HCT116 (cell line): ENCODE data around the gene SERPINE3. TPM values are rescaled to one million over a fixed set of nuclear protein-coding genes. Genes with fewer than 3 reads are reported as not detected.

Experiments
- ATAC-seq: fragments of 200-7000 bp; cut with Tn5 transposase; 2 replicates; pipeline ENCODE4 v1.9.1; 2020; ENCODE audit warnings: mild to moderate bottlenecking, moderate library complexity
- BruUV-seq: library from RNA; stranded (reverse); fragments of 400-500 nt; replicated peaks from 2 replicates; lab custom pipeline; 2021; lab: Mats Ljungman, UMichigan
- CTCF ChIA-PET: fragments of 300-600 bp; sonication (Branson Sonifier 250); formaldehyde crosslinking; loops from one replicate; lab custom pipeline; 2021; ENCODE audit warnings: antibody characterized with exemption; lab: Charles Lee
- POLR2A ChIA-PET: fragments of 300-600, 350-600 bp; sonication (Branson Sonifier 250); formaldehyde crosslinking; loops from one replicate; lab custom pipeline; 2021; ENCODE audit warnings: antibody characterized with exemption; lab: Charles Lee
- RAD21 ChIA-PET, 2 experiments: fragments of 300-600 bp; sonication (Branson Sonifier 250); formaldehyde crosslinking; loops; one replicate each; lab custom pipeline; 2023; ENCODE audit warnings: low total read pairs in 2 of 2; ENCODE audit not compliant: uncharacterized antibody in 2 of 2, unreplicated experiment in 2 of 2, low non-redundant PET in 1 of 2; lab: Charles Lee
- DNase-seq: peaks from one replicate; pipeline ENCODE4 v3.0.0-alpha.2; 2010; ENCODE audit warnings: low read depth, low spot score
- H2AFZ ChIP-seq: fragments of 200-600 bp; shearing (Covaris generic), sonication (generic); 2 replicates; pipeline ENCODE4 v1.6.1; 2017; ENCODE audit warnings: low read depth, mixed run types, mixed read lengths, antibody characterized with exemption, low read length; ENCODE audit not compliant: poor library complexity, severe bottlenecking
- H3K27ac ChIP-seq: 2 replicates; pipeline ENCODE4 v1.5.1; 2012; ENCODE audit warnings: low read depth, low read length
- H3K27me3 ChIP-seq: fragments of 200-600 bp; sonication (generic); 2 replicates; pipeline ENCODE4 v1.6.1; 2016; ENCODE audit warnings: mixed run types, low read length, mixed read lengths; ENCODE audit not compliant: insufficient read depth
- H3K36me3 ChIP-seq, 2 experiments: fragments of 200-500 bp in 1 of 2; fragments of 200-600 bp in 1 of 2; sonication (Bioruptor generic) in 1 of 2; sonication (generic) in 1 of 2; 2 replicates each; pipeline versions ENCODE4 v1.5.1 to v1.6.1; 2014 to 2016; ENCODE audit warnings: low read length in 2 of 2, inconsistent platforms in 1 of 2, mixed read lengths in 1 of 2, mixed run types in 1 of 2; ENCODE audit not compliant: insufficient read depth in 2 of 2, control insufficient read depth in 1 of 2
- H3K4me1 ChIP-seq, 2 experiments: fragments of 200-600 bp in 1 of 2; sonication (generic) in 1 of 2; 2 replicates each; pipeline versions ENCODE4 v1.5.1 to v1.6.1; 2012 to 2017; ENCODE audit warnings: low read length in 2 of 2, inconsistent platforms in 1 of 2, mild to moderate bottlenecking in 1 of 2, mixed read lengths in 1 of 2, mixed run types in 1 of 2, moderate library complexity in 1 of 2; ENCODE audit not compliant: insufficient read depth in 2 of 2, control insufficient read depth in 1 of 2
- H3K4me2 ChIP-seq: fragments of 200-600 bp; sonication (generic); 2 replicates; pipeline ENCODE4 v1.6.1; 2017; ENCODE audit warnings: mixed run types, low read length, mixed read lengths
- H3K4me3 ChIP-seq, 2 experiments: fragments of 200-600 bp in 1 of 2; sonication (generic) in 1 of 2; replicated peaks in 1 of 2; 2 replicates each; pipeline ENCODE4 v1.5.1; 2011 to 2016; ENCODE audit warnings: low read length in 2 of 2, control low read depth in 1 of 2, low read depth in 1 of 2, mild to moderate bottlenecking in 1 of 2, mixed read lengths in 1 of 2, mixed run types in 1 of 2
- H3K79me2 ChIP-seq: fragments of 200-600 bp; sonication (generic); 2 replicates; pipeline ENCODE4 v1.6.1; 2017; ENCODE audit warnings: mild to moderate bottlenecking, mixed run types, low read length, moderate library complexity, mixed read lengths; ENCODE audit not compliant: insufficient read depth
- H3K9ac ChIP-seq: fragments of 200-600 bp; sonication (generic); 2 replicates; pipeline ENCODE4 v1.6.1; 2016; ENCODE audit warnings: low read length, mixed read lengths
- H3K9me2 ChIP-seq: fragments of 200-600 bp; sonication (generic), shearing (Covaris generic); 2 replicates; pipeline ENCODE4 v1.6.1; 2017; ENCODE audit warnings: mixed run types, mild to moderate bottlenecking, moderate library complexity; ENCODE audit not compliant: insufficient read depth
- H3K9me3 ChIP-seq, 2 experiments: fragments of 200-500 bp in 1 of 2; fragments of 200-600 bp in 1 of 2; sonication (Bioruptor generic) in 1 of 2; sonication (generic) in 1 of 2; 2 replicates each; pipeline ENCODE4 v1.6.1; 2014 to 2017; ENCODE audit warnings: low read length in 2 of 2, mixed read lengths in 2 of 2, inconsistent platforms in 1 of 2, low read depth in 1 of 2, mild to moderate bottlenecking in 1 of 2, mixed run types in 1 of 2, moderate library complexity in 1 of 2; ENCODE audit not compliant: control insufficient read depth in 1 of 2, insufficient read depth in 1 of 2
- H4K20me1 ChIP-seq: fragments of 200-600 bp; sonication (generic), shearing (Covaris generic); 2 replicates; pipeline ENCODE4 v1.6.1; 2017; ENCODE audit warnings: mixed run types, mild to moderate bottlenecking, moderate library complexity; ENCODE audit not compliant: insufficient read depth
- CBX3 ChIP-seq: IDR thresholded peaks from 2 replicates; pipeline ENCODE4 v1.6.1; 2012; ENCODE audit warnings: low read depth
- CEBPB ChIP-seq: IDR thresholded peaks from 2 replicates; pipeline ENCODE4 v1.6.1; 2012; ENCODE audit warnings: low read depth
- CTCF ChIP-seq, 3 experiments: fragments of 200-600 bp in 1 of 3; sonication (generic) in 1 of 3; IDR thresholded peaks in 2 of 3; conservative IDR thresholded peaks in 1 of 3; 2 replicates each; pipeline ENCODE4 v1.5.1; 2012 to 2017; ENCODE audit warnings: low read depth in 2 of 3, low read length in 2 of 3, antibody characterized with exemption in 1 of 3, borderline replicate concordance in 1 of 3, control low read depth in 1 of 3, mild to moderate bottlenecking in 1 of 3, mixed read lengths in 1 of 3, mixed run types in 1 of 3, moderate library complexity in 1 of 3; ENCODE audit not compliant: insufficient read depth in 1 of 3
- ELF1 ChIP-seq: IDR thresholded peaks from 2 replicates; pipeline ENCODE4 v1.6.1; 2012; ENCODE audit warnings: low read depth, borderline replicate concordance
- JUND ChIP-seq: IDR thresholded peaks from 2 replicates; pipeline ENCODE4 v1.6.1; 2012
- MAX ChIP-seq: IDR thresholded peaks from 2 replicates; pipeline ENCODE4 v1.6.1; 2012
- POLR2AphosphoS5 ChIP-seq: IDR thresholded peaks from 2 replicates; pipeline ENCODE4 v1.6.1; 2011; ENCODE audit warnings: mild to moderate bottlenecking, low read depth, low read length, moderate library complexity
- REST ChIP-seq: IDR thresholded peaks from 2 replicates; pipeline ENCODE4 v1.6.1; 2012; ENCODE audit warnings: low read depth
- SP1 ChIP-seq: IDR thresholded peaks from 2 replicates; pipeline ENCODE4 v1.6.1; 2012; ENCODE audit warnings: low read depth
- TCF7L2 ChIP-seq: IDR thresholded peaks from 2 replicates; pipeline ENCODE4 v1.7.0; 2011; ENCODE audit warnings: borderline replicate concordance, inconsistent platforms; ENCODE audit not compliant: insufficient read depth, insufficient read length; ENCODE audit errors: extremely low read depth
- ZBTB33 ChIP-seq: IDR thresholded peaks from 2 replicates; pipeline ENCODE4 v1.6.1; 2011; ENCODE audit warnings: mild to moderate bottlenecking, low read length, moderate library complexity; ENCODE audit not compliant: insufficient replicate concordance; ENCODE audit errors: extremely low read depth
- ZNF274 ChIP-seq: fragments of 200-500 bp; sonication (Bioruptor generic); IDR thresholded peaks from 2 replicates; pipeline ENCODE4 v1.6.1; 2014; ENCODE audit warnings: mild to moderate bottlenecking, low read depth, low read length, inconsistent platforms
- intact Hi-C: fragments of 100-400 bp; cut with micrococcal nuclease; formaldehyde crosslinking; loops from 2 replicates; pipeline ENCODE4 v1.10.0; 2022
- total RNA-seq: library from RNA; stranded (reverse); gene quantifications from one replicate; pipeline ENCODE4 v1.2.1, GENCODE V29; 2021; ENCODE audit not compliant: unreplicated experiment

Gene SERPINE3
- total RNA-seq, 1 experiment from 2014 or later = not detected

GRCh38 chr13:51355217-51355616, 15.7 kb downstream of the SERPINE3 start:
- Histone ChIP-seq H3K9me3 (no peaks in the 10 kb centered on the region), H3K4me3 (no peak overlapping the region), H2AFZ (no peak overlapping the region), H3K27ac (no peak overlapping the region), H3K4me1 (no peaks in the 10 kb centered on the region), H3K4me2 (no peak overlapping the region), H3K27me3 (no peaks in the 10 kb centered on the region), H3K36me3 (no peaks in the 10 kb centered on the region), H4K20me1 (no peaks in the 10 kb centered on the region), H3K79me2 (no peaks in the 10 kb centered on the region), H3K9me2 (no peaks in the 10 kb centered on the region), H3K9ac (no peak overlapping the region)
- DNase-seq (no peak), ATAC-seq (no peak)
- ChIA-PET CTCF (interaction anchor here (1.5 kb wide), 1 partner anchor 443 kb away, joined by 4 read pairs; no protein-coding TSS in a partner anchor), RAD21 (no interaction called here), POLR2A (no interaction called here)
- TF ChIP-seq ZNF274 = no peak
- no peak for TF ChIP-seq SP1
- no peak for TF ChIP-seq CBX3
- TF ChIP-seq MAX = no peak
- no peak for TF ChIP-seq POLR2AphosphoS5
- TF ChIP-seq TCF7L2 = no peak
- TF ChIP-seq ELF1 = no peak
- no peak for TF ChIP-seq REST
- no peak for TF ChIP-seq JUND
- no peak for TF ChIP-seq CTCF (IDR thresholded peaks at IDR 0.05 in 2 of 3, conservative IDR thresholded peaks at IDR 0.05 in 1 of 3; ENCODE audit: borderline replicate concordance in 1 of 3, insufficient read depth in 1 of 3, low read depth in 2 of 3, low read length in 2 of 3)
- no peak for TF ChIP-seq CEBPB
- TF ChIP-seq ZBTB33 = no peak
- intact Hi-C loops = no loop called here
- no TSS peak for BruUV-seq
